Measurements from ENCODE around the gene ANKRD55.
"Not testable (repeated sequence)": the region's sequence is repeated elsewhere in the genome, so short reads cannot be mapped to it uniquely, and the experiment has no call there.

- TF ChIP-seq CTCF (tag by site-specific recombination; IDR thresholded peaks at IDR 0.05); ZNF311 (tag by site-specific recombination; IDR thresholded peaks at IDR 0.05; ENCODE audit: borderline replicate concordance); ZNF138 (tag by site-specific recombination; IDR thresholded peaks at IDR 0.05; ENCODE audit: borderline replicate concordance); ZNF184 (tag by site-specific recombination; IDR thresholded peaks at IDR 0.05); ZNF777 (tag by site-specific recombination; IDR thresholded peaks at IDR 0.05; ENCODE audit: borderline replicate concordance); ZBTB8A (tag by site-specific recombination; IDR thresholded peaks at IDR 0.05); ZNF398 (tag by site-specific recombination; IDR thresholded peaks at IDR 0.05); ZNF692 (tag by site-specific recombination; IDR thresholded peaks at IDR 0.05); ZNF274 (IDR thresholded peaks at IDR 0.05; ENCODE audit: low read length); ZNF274 (tag by site-specific recombination; IDR thresholded peaks at IDR 0.05; ENCODE audit: borderline replicate concordance); MYNN (tag by site-specific recombination; IDR thresholded peaks at IDR 0.05; ENCODE audit: borderline replicate concordance); ZNF211 (tag by site-specific recombination; IDR thresholded peaks at IDR 0.05; ENCODE audit: low read depth); ZNF292 (tag by site-specific recombination; IDR thresholded peaks at IDR 0.05; ENCODE audit: borderline replicate concordance, low read depth); ZNF645 (tag by site-specific recombination; IDR thresholded peaks at IDR 0.05); YY1 (tag by site-specific recombination; IDR thresholded peaks at IDR 0.05): not testable (repeated sequence)
Measured at GRCh38 chr5:56223298-56223697, 9.8 kb downstream of the ANKRD55 start.

Measured in HEK293 (cell line).